GM12891 (cell line): ENCODE results near the gene SLC13A5.

Experiments used
- POLR2A ChIP-seq: IDR thresholded peaks from 2 replicates; pipeline ENCODE4 v1.6.1; 2011; ENCODE audit warnings: low read depth, low read length, control low read depth
- POLR2AphosphoS5 ChIP-seq: IDR thresholded peaks from 2 replicates; pipeline ENCODE4 v1.6.1; 2011; ENCODE audit warnings: low read depth, low read length, control low read depth
- POU2F2 ChIP-seq: IDR thresholded peaks from 2 replicates; pipeline ENCODE4 v1.6.1; 2011; ENCODE audit warnings: low read depth, mild to moderate bottlenecking, control low read depth, low read length, moderate library complexity
- SPI1 ChIP-seq: IDR thresholded peaks from 2 replicates; pipeline ENCODE4 v1.6.1; 2011; ENCODE audit warnings: low read depth, low read length, control low read depth
- TAF1 ChIP-seq: IDR thresholded peaks from 2 replicates; pipeline ENCODE4 v1.6.1; 2011; ENCODE audit warnings: low read depth, low read length, control low read depth

DNA sequence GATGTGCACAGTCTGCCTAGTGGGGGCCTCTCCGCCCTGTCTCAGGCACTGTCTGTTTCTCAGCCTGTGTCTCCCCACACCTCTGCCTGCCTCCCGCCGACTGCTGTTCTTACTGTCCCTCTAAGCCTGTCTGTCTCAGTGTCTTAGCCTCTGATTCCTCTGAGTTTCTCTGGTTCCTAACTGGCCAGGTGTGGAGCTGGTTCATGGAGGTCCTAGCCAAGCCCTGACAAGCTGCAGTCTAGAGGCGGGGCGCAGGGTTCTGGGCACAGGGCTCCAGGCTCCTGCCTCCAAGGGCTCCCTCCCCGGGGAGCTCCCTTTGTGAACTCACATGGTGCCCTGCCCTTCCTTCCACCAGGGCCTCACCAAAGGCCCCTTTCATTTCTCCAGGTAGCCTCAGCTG lies 42.2 kb downstream of the SLC13A5 start:
- no peak for TF ChIP-seq POLR2A
- no peak for TF ChIP-seq POLR2AphosphoS5
- no peak for TF ChIP-seq SPI1
- TF ChIP-seq TAF1 = no peak
- no peak for TF ChIP-seq POU2F2
